ENCODE data around the gene MFAP5. TPM values are rescaled to one million over a fixed set of nuclear protein-coding genes. Genes with fewer than 3 reads are reported as not detected.

MFAP5 gene
- polyA plus RNA-seq, 1 donor from 2014 or later = not detected

GRCh38 chr12:8678661-8679111, 16.1 kb upstream of the MFAP5 start:
- no peak overlapping the region for H3K4me2 ChIP-seq (ENCODE audit: low read length)
- no peaks in the 10 kb centered on the region for H3K9me2 ChIP-seq (ENCODE audit: insufficient read depth, low read length)
- no peak overlapping the region for H2AFZ ChIP-seq (ENCODE audit: low read depth, low read length)
- H3K27ac ChIP-seq (ENCODE audit: low read length) = no peak overlapping the region
- H3F3A ChIP-seq (ENCODE audit: insufficient read depth, low read length, poor library complexity, severe bottlenecking) = no peaks in the 10 kb centered on the region
- no peaks in the 10 kb centered on the region for H3K9me3 ChIP-seq (ENCODE audit: low read length)
- no peak overlapping the region for H3K4me3 ChIP-seq (ENCODE audit: low read length)
- H3K79me2 ChIP-seq (replicated peaks; ENCODE audit: insufficient read depth, low read length) = no peaks in the 10 kb centered on the region
- no peaks in the 10 kb centered on the region for H3K27me3 ChIP-seq (ENCODE audit: insufficient read depth, low read depth, low read length)
- H3K36me3 ChIP-seq (ENCODE audit: insufficient read depth, low read length) = no peaks in the 10 kb centered on the region
- no peak overlapping the region for H3K9ac ChIP-seq (ENCODE audit: low read length)
- TF ChIP-seq TAF1 (IDR thresholded peaks at IDR 0.05; ENCODE audit: low read depth) = no peak
- TF ChIP-seq MXI1 (conservative IDR thresholded peaks at IDR 0.05; ENCODE audit: poor library complexity, severe bottlenecking) = no peak
- TF ChIP-seq EP300 (conservative IDR thresholded peaks at IDR 0.05; ENCODE audit: poor library complexity, severe bottlenecking) = no peak
- no peaks in the 10 kb centered on the region for H4K20me1 ChIP-seq (ENCODE audit: insufficient read depth)

- TF ChIP-seq EZH2 (IDR thresholded peaks at IDR 0.05; ENCODE audit: borderline replicate concordance, insufficient read depth, low read length, poor library complexity, severe bottlenecking) = no peak
- no peak for TF ChIP-seq RAD21 (conservative IDR thresholded peaks at IDR 0.05)
- TF ChIP-seq CTCF (IDR thresholded peaks at IDR 0.05; ENCODE audit: poor library complexity, severe bottlenecking) = no peak
- TF ChIP-seq REST (IDR thresholded peaks at IDR 0.05; ENCODE audit: borderline replicate concordance) = no peak
- H3K36me3 ChIP-seq (ENCODE audit: insufficient read depth, low read length) = no peaks in the 10 kb centered on the region
- H2AFZ ChIP-seq (ENCODE audit: low read depth, low read length) = no peak overlapping the region
- no peaks in the 10 kb centered on the region for H3K79me2 ChIP-seq (replicated peaks; ENCODE audit: insufficient read depth, low read length)
- H3K27ac ChIP-seq (ENCODE audit: low read length) = no peak overlapping the region
- H3K9ac ChIP-seq (ENCODE audit: low read length) = no peak overlapping the region
- H3K9me3 ChIP-seq (ENCODE audit: low read length) = no peaks in the 10 kb centered on the region
- H3K4me3 ChIP-seq (ENCODE audit: low read length) = no peak overlapping the region
- H3K4me2 ChIP-seq (ENCODE audit: low read length) = no peak overlapping the region
- H3K9me2 ChIP-seq (ENCODE audit: insufficient read depth, low read length) = no peaks in the 10 kb centered on the region
- H3F3A ChIP-seq (ENCODE audit: insufficient read depth, low read length, poor library complexity, severe bottlenecking) = no peaks in the 10 kb centered on the region
- H4K20me1 ChIP-seq (ENCODE audit: insufficient read depth) = no peaks in the 10 kb centered on the region
- no peaks in the 10 kb centered on the region for H3K27me3 ChIP-seq (ENCODE audit: insufficient read depth, low read depth, low read length)
These were observed 14.7 kb upstream of the MFAP5 start for GRCh38 chr12:8677362-8677761.

- Histone ChIP-seq H4K20me1 (ENCODE audit: insufficient read depth) (no peaks in the 10 kb centered on the region), H3F3A (ENCODE audit: insufficient read depth, low read length, poor library complexity, severe bottlenecking) (no peaks in the 10 kb centered on the region), H3K27ac (ENCODE audit: low read length) (no peak overlapping the region), H3K27me3 (ENCODE audit: insufficient read depth, low read depth, low read length) (no peaks in the 10 kb centered on the region), H2AFZ (ENCODE audit: low read depth, low read length) (no peak overlapping the region), H3K9me2 (ENCODE audit: insufficient read depth, low read length) (no peaks in the 10 kb centered on the region), H3K9me3 (ENCODE audit: low read length) (no peaks in the 10 kb centered on the region), H3K36me3 (ENCODE audit: insufficient read depth, low read length) (no peaks in the 10 kb centered on the region), H3K9ac (ENCODE audit: low read length) (no peak overlapping the region), H3K79me2 (replicated peaks; ENCODE audit: insufficient read depth, low read length) (no peaks in the 10 kb centered on the region), H3K4me2 (ENCODE audit: low read length) (no peak overlapping the region), H3K4me3 (ENCODE audit: low read length) (no peak overlapping the region)
- TF ChIP-seq CTCF (IDR thresholded peaks at IDR 0.05; ENCODE audit: poor library complexity, severe bottlenecking) (no peak), MXI1 (conservative IDR thresholded peaks at IDR 0.05; ENCODE audit: poor library complexity, severe bottlenecking) (no peak), REST (IDR thresholded peaks at IDR 0.05; ENCODE audit: borderline replicate concordance) (no peak), EP300 (conservative IDR thresholded peaks at IDR 0.05; ENCODE audit: poor library complexity, severe bottlenecking) (no peak), POLR2AphosphoS5 (IDR thresholded peaks at IDR 0.05) (no peak), TAF1 (IDR thresholded peaks at IDR 0.05; ENCODE audit: low read depth) (no peak), SMC3 (conservative IDR thresholded peaks at IDR 0.05; ENCODE audit: poor library complexity) (no peak), RAD21 (conservative IDR thresholded peaks at IDR 0.05) (no peak), EZH2 (IDR thresholded peaks at IDR 0.05; ENCODE audit: borderline replicate concordance, insufficient read depth, low read length, poor library complexity, severe bottlenecking) (no peak)
These were observed 14.0 kb upstream of the MFAP5 start for GRCh38 chr12:8676651-8677050.

All from neural cell (in vitro differentiated cells).